ENCODE data around the gene TMCC3. TPM values are rescaled to one million over a fixed set of nuclear protein-coding genes. Genes with fewer than 3 reads are reported as not detected.

TMCC3 gene
- total RNA-seq, 1 experiment from 2014 or later, result 3.1 TPM

DNA sequence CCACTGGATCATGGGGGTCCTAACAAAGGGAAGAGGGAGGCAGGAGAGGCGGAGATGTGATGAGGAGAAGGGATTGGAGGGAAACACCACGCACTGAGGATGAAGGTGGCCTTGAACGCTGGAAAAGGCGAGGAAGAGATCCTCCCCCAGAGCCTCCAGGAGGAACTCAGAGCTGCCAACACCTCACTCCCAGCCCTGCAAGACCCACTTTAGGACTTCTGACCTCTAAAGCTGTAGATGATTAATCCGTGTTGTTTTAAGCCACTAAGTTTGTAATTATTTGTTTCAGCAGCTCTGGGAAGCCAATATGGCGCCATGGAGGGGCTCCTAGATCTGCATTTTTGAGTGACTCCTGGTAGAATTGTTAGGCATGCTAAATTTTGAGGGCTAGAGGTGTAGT is 116.1 kb downstream of the TMCC3 start:
- in situ Hi-C loops (cut with HindIII; ENCODE audit: low pct_unique_long_range_greater_than_20kb, low sequenced_read_pairs), result no loop called here

DNA sequence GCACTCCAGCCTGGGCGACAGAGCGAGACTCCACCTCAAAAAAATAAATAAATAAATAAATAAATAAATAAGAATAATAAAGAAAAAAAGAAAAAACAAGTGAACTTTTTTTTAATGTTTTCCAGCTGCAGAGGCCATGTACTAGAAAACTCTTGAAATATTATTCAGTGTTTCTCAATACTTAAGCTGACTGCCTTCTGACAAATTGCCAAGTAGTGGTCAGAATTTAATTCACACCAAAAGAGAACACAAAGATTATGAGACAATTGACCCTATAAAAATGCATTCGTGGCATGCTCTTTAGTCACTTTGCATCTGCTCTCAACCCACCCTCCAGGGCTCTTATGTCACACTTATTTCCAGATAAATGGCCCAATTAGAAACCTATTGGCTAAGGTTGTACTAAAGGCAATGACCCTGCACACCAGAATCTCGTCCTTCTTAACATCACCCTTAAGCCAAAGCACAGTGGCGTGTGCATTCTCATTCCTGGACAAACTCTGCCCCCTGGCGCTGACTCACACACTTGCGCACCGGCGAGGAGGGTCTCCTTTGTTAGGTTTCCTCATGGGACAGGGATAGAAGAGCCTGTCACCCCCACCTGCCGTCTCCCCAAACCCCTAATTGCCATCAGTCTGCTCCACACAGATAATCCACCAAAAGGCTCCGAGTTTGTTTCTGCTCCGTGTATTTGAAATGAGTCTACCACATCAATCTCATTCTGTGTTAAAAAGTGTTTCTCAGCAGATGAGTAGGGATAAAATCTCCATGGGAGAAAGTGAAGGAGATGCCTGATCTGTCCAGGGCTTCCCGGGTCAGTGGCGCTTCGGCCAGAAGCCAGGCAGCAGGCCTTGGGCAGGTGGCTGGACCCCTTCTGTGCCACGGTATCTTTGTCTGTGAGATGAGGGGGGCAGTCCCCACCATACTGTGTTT is 117.6 kb downstream of the TMCC3 start:
- peak; percentile 85 for DNase-seq (ENCODE audit: low read depth, low spot score)
- in situ Hi-C loops (cut with HindIII; ENCODE audit: low pct_unique_long_range_greater_than_20kb, low sequenced_read_pairs), result no loop called here

More for the DNA sequence above, 116.1 kb downstream of the TMCC3 start:
- DNase-seq (ENCODE audit: low read depth, low spot score), result no peak

DNA sequence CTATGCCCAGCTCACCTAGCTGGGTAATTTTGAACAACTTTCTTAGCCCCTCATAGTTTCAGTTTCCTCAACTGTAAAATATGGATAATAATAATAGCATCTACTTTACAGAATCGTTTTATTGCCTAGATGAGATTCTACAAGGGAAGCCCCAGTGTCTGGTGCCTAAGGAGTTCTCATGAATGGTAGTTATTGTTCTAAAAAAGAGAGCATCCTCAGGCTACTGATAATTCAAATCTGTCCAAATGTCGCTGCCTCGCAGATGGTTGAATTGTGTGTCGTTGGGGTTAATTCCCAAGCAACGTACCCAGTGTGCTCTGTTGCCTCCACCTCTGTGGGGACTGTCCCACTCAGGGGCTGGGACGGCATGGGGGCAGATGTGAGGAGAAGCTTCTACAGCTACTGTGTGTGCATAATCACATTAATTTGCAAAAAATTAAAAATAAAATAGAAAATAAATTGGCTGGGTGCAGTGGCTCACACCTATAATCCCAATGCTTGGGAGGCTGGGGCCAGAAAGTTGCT is 119.1 kb downstream of the TMCC3 start:
- DNase-seq (ENCODE audit: low read depth, low spot score), result no peak
- in situ Hi-C loops (cut with HindIII; ENCODE audit: low pct_unique_long_range_greater_than_20kb, low sequenced_read_pairs), result no loop called here

DNA sequence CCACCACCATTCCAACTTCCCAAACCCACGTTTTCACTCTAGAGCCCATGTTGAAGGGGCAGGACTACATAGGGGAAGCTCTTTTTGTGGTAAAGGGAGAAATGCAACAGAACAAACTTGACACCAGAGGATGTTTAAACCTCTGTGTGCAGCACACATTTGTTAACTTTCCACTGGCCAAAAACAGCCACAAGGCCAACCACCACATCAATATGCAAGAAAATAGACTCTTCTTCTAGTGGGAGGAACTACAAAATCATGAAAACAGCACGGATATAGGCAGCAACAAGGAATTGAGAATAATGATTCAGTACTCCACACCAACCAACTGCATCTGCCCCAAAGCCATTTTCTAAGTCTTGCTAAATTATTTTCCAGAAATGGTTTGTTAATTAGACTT is 124.4 kb downstream of the TMCC3 start:
- in situ Hi-C loops (cut with HindIII; ENCODE audit: low pct_unique_long_range_greater_than_20kb, low sequenced_read_pairs), result no loop called here
- no peak for DNase-seq (ENCODE audit: low read depth, low spot score)

Small RNA genes within 50 kb of the gene (small RNA-seq; reads per million reads assigned to genes)
- gene LSM3P2 (0 reads per million in 2 experiments), gene MIR5700 (0 reads per million in 2 experiments)

Other genes starting within 250 kb of the TMCC3 start
- gene CEP83, start 190.7 kb downstream of the TMCC3 start, total RNA-seq (2014; rRNA removed; shearing (Covaris generic)), result 12.0 and 20.5 TPM in 2 replicates

All from SK-MEL-5 (cell line).